GM13976 (cell line): ENCODE results near the gene CBFA2T2.
A peak's percentile ranks its signal among the peaks of the same experiment; 100 is the strongest.

ENCODE experiments used
- DNase-seq: peaks from one replicate; pipeline ENCODE4 v3.0.0; 2012; ENCODE audit warnings: low spot score
- CTCF ChIP-seq: IDR thresholded peaks from 2 replicates; pipeline ENCODE4 v1.5.1; 2012; ENCODE audit warnings: borderline replicate concordance, mild to moderate bottlenecking; ENCODE audit not compliant: insufficient read depth; ENCODE audit errors: extremely low read depth, missing control alignments, control extremely low read depth
- in situ Hi-C: fragments of 300-500 bp; cut with MboI; formaldehyde crosslinking; loops from one replicate; pipeline ENCODE4 v1.12.0; 2022; ENCODE audit warnings: low sequenced_read_pairs, mixed read lengths, inconsistent platforms; ENCODE audit not compliant: unreplicated experiment

CBFA2T2 gene

DNA sequence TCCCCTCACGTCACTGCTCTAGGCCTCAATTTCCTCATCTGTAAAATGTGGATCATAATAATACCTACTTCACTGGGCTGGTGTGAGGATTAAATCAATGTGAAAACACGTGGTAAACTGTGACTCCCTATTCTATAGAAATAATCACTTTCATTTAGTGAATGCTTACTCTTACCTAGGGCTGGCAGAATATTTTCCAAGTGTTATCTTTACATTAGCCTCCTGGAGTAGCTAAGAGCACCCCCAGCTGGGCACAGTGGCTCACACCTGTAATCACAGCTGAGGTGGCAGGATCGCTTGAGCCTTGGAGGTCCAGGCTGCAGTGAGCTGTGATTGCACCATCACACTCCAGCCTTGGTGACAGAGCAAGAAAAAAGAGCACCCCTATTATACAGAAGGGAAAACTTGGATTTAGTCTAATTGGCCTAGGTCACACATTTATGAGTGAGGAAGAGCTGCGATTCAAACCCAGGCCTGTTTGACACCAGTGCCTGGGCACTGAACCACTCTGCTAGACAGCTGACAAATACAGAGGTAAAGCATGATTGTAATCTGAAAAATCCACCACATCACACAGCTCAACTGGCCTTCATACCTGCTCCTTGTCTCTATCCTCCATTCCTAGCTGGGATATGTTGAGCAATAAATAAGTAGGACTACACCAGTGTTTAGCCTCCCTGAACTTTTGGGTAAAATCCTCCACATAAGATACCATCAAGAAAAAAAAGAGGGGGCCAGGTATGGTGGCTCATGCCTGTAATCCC is 44.9 kb upstream of the CBFA2T2 start:
- peak; percentile 14 for TF ChIP-seq CTCF
- in situ Hi-C loops: no loop called here

GRCh38 chr20:33445881-33446625 is 43.8 kb upstream of the CBFA2T2 start:
- DNase-seq: no peak
- in situ Hi-C loops: no loop called here
- no peak for TF ChIP-seq CTCF

More for the DNA sequence above, 44.9 kb upstream of the CBFA2T2 start:
- no peak for DNase-seq

DNA sequence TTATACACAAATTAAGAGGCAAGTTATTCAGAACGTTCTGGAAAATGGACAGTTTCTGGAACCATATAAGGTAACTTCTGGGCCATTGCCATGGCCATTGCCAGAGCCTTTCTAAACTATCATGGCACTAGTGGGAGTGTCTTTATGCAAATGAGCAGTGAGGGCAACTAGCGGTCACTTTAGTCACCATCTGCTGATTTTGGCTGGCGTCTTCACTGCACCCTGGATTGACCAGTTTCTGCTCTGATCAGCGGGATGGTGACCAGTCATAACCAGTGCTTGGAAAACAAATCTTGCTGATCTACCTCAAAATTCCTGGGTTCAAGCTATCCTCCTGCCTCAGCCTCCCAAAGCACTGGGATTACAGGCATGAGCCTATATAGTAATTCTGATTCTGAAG is 39.0 kb upstream of the CBFA2T2 start:
- no peak for DNase-seq
- in situ Hi-C loops: loop anchor here (10.0 kb wide), 1 partner anchor 214 kb away; the partner anchor contains the start of genes ACTL10 and C20orf144
- no peak for TF ChIP-seq CTCF

GRCh38 chr20:33456916-33457642 is 32.8 kb upstream of the CBFA2T2 start:
- peak; percentile 85 for DNase-seq

DNA sequence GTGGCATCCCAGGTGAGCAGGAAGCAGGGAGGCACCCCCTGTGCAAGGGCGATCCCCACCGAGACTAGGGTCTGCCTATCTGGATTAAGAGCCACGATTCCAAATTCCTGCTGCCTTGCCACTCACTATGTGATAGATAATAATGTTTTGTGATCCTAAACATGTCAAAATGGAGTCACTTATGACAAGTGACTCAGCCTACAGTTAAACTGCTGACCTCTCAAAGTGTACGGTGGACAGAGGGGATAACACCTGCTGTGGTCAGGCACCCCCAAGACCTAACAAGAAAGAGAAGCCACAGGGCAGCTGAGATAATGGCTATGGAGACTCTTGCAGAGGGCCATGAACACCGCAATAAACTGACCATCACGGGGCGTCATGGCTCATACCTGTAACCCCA is 30.3 kb upstream of the CBFA2T2 start:
- in situ Hi-C loops: loop anchor here (10.0 kb wide), 1 partner anchor 205 kb away; the partner anchor contains the start of genes ACTL10 and C20orf144
- no peak for DNase-seq
- TF ChIP-seq CTCF: no peak

More at GRCh38 chr20:33456916-33457642, 32.8 kb upstream of the CBFA2T2 start:
- TF ChIP-seq CTCF: peak; percentile 99
- in situ Hi-C loops: loop anchor here (10.0 kb wide), 1 partner anchor 208 kb away; the partner anchor contains the start of genes ACTL10 and C20orf144

GRCh38 chr20:33460711-33461110 is 29.2 kb upstream of the CBFA2T2 start:
- no peak for TF ChIP-seq CTCF
- in situ Hi-C loops: no loop called here
- no peak for DNase-seq
